Keratinocyte (primary cell): ENCODE results near the gene THEM4. TPM values are rescaled to one million over a fixed set of nuclear protein-coding genes. Genes with fewer than 3 reads are reported as not detected.

ENCODE experiments used
- DNase-seq: peaks from one replicate; pipeline ENCODE4 v3.0.0-alpha.2; 2011; ENCODE audit warnings: low read depth, missing footprints, low spot score
- FAIRE-seq: peaks from 2 replicates; lab custom pipeline; 2011; peaks lifted over from hg19 to GRCh38; lab: Jason Lieb, UNC
- H2AFZ ChIP-seq: 2 replicates; pipeline ENCODE4 v1.6.0; 2012; ENCODE audit warnings: low read length, control low read depth, inconsistent platforms; ENCODE audit not compliant: control insufficient read depth
- H3K27ac ChIP-seq: 2 replicates; pipeline ENCODE4 v1.5.1; 2011; ENCODE audit warnings: low read length; ENCODE audit not compliant: control insufficient read depth, insufficient read depth
- H3K27me3 ChIP-seq: 3 replicates; pipeline ENCODE4 v1.6.0; 2011; ENCODE audit warnings: low read length; ENCODE audit not compliant: control insufficient read depth, insufficient read depth; ENCODE audit errors: extremely low read depth
- H3K36me3 ChIP-seq, 2 experiments: 2 replicates in 1 of 2; 3 replicates in 1 of 2; pipeline ENCODE4 v1.5.1; 2011; ENCODE audit warnings: low read length in 2 of 2, mild to moderate bottlenecking in 1 of 2; ENCODE audit not compliant: control insufficient read depth in 2 of 2, insufficient read depth in 2 of 2; ENCODE audit errors: extremely low read depth in 1 of 2
- H3K4me1 ChIP-seq: 3 replicates; pipeline ENCODE4 v1.5.1; 2011; ENCODE audit warnings: low read length; ENCODE audit not compliant: control insufficient read depth, insufficient read depth; ENCODE audit errors: extremely low read depth
- H3K4me2 ChIP-seq: 3 replicates; pipeline ENCODE4 v1.6.0; 2011; ENCODE audit warnings: low read depth, low read length; ENCODE audit not compliant: control insufficient read depth, insufficient read depth; ENCODE audit errors: extremely low read depth
- H3K4me3 ChIP-seq, 3 experiments: fragments of 200-600 bp in 1 of 3; sonication (generic) in 1 of 3; 2 replicates in 2 of 3; 3 replicates in 1 of 3; pipeline ENCODE4 v1.5.1; 2011 to 2016; ENCODE audit warnings: low read length in 3 of 3, mild to moderate bottlenecking in 3 of 3, control low read depth in 2 of 3, inconsistent platforms in 1 of 3, low read depth in 1 of 3, mixed read lengths in 1 of 3, mixed run types in 1 of 3, moderate library complexity in 1 of 3; ENCODE audit not compliant: control insufficient read depth in 2 of 3, insufficient read depth in 2 of 3; ENCODE audit errors: extremely low read depth in 1 of 3
- H3K79me2 ChIP-seq: 2 replicates; pipeline ENCODE4 v1.6.0; 2012; ENCODE audit warnings: low read length; ENCODE audit not compliant: control insufficient read depth, insufficient read depth
- H3K9ac ChIP-seq: 3 replicates; pipeline ENCODE4 v1.6.0; 2011; ENCODE audit warnings: low read length; ENCODE audit not compliant: control insufficient read depth, insufficient read depth; ENCODE audit errors: extremely low read depth
- H3K9me1 ChIP-seq: 3 replicates; pipeline ENCODE4 v1.6.0; 2011; ENCODE audit warnings: low read length; ENCODE audit not compliant: control insufficient read depth, insufficient read depth; ENCODE audit errors: extremely low read depth
- H3K9me3 ChIP-seq: 2 replicates; pipeline ENCODE4 v1.5.1; 2012; ENCODE audit warnings: low read depth, low read length; ENCODE audit not compliant: control insufficient read depth
- H4K20me1 ChIP-seq: 3 replicates; pipeline ENCODE4 v1.6.0; 2011; ENCODE audit warnings: low read length; ENCODE audit not compliant: control insufficient read depth, insufficient read depth; ENCODE audit errors: extremely low read depth
- EZH2 ChIP-seq: IDR thresholded peaks from one replicate; pipeline ENCODE4 v1.6.1; 2012; ENCODE audit warnings: inconsistent platforms, mild to moderate bottlenecking, low read length, moderate library complexity
- dilution Hi-C: fragments of 300-500 bp; cut with MboI; formaldehyde crosslinking; loops from one replicate; pipeline ENCODE4 v1.7.0; 2020; ENCODE audit warnings: low sequenced_read_pairs; ENCODE audit not compliant: extremely low pct_ligation_motif_present
- polyA plus RNA-seq, 5 experiments: library from polyadenylated mRNA; depleted of rRNA in 3 of 5; stranded (reverse) in 3 of 5; stranded (forward) in 1 of 5; unstranded in 1 of 5; fragments of >200 nt; gene quantifications; 1 replicate in 1 of 5; 2 replicates in 3 of 5; 3 replicates in 1 of 5; pipeline versions ENCODE4 v1.2.1 to v1.2.3, GENCODE V29; 2011 to 2012; ENCODE audit warnings: missing spikeins in 2 of 5, low read depth in 1 of 5, low replicate concordance in 1 of 5
- TF ChIP-seq, protein P1 (sequence below), 3 experiments: IDR thresholded peaks in 1 of 3; conservative IDR thresholded peaks in 1 of 3; optimal IDR thresholded peaks in 1 of 3; 2 replicates in 2 of 3; 3 replicates in 1 of 3; pipeline versions ENCODE3 to v1.5.1; 2011; ENCODE audit warnings: low read length in 3 of 3, mild to moderate bottlenecking in 3 of 3, moderate library complexity in 2 of 3, control low read depth in 1 of 3, inconsistent platforms in 1 of 3; ENCODE audit not compliant: insufficient read depth in 2 of 3; ENCODE audit errors: extremely low read depth in 1 of 3

The THEM4 gene
- polyA plus RNA-seq, 1 donor (not counting 4 experiments of a cell fraction or from before 2014, with no cell fraction given) = 23.3 TPM

DNA sequence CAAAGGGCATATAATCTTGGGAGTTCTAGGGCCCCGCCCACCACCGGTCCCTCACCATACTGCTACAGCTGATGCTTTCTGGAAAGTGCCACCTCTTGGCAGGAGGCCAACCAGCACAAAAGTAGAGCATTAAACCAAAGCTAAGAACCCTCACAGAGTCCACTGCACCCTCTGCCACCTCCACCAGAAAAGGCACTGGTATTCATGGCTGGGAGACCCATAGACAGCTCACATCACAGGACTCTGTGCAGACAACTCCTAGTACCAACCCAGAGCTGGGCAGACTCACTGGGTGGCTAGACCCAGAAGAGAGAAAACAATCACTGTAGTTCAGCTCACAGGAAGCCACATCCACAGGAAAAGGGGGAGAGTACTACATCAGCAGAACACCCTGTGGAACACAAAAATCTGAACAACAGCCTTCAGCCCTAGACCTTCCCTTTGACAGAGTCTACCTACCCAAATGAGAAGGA is 10.8 kb downstream of the THEM4 start:
- TF ChIP-seq, protein P1, sequence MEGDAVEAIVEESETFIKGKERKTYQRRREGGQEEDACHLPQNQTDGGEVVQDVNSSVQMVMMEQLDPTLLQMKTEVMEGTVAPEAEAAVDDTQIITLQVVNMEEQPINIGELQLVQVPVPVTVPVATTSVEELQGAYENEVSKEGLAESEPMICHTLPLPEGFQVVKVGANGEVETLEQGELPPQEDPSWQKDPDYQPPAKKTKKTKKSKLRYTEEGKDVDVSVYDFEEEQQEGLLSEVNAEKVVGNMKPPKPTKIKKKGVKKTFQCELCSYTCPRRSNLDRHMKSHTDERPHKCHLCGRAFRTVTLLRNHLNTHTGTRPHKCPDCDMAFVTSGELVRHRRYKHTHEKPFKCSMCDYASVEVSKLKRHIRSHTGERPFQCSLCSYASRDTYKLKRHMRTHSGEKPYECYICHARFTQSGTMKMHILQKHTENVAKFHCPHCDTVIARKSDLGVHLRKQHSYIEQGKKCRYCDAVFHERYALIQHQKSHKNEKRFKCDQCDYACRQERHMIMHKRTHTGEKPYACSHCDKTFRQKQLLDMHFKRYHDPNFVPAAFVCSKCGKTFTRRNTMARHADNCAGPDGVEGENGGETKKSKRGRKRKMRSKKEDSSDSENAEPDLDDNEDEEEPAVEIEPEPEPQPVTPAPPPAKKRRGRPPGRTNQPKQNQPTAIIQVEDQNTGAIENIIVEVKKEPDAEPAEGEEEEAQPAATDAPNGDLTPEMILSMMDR (optimal IDR thresholded peaks at IDR 0.05 in 1 of 3, IDR thresholded peaks at IDR 0.05 in 1 of 3, conservative IDR thresholded peaks at IDR 0.05 in 1 of 3; ENCODE audit: extremely low read depth in 1 of 3, insufficient read depth in 2 of 3, low read length in 3 of 3) = no peak
- TF ChIP-seq EZH2 = no peak
- H3K9ac ChIP-seq = no peak overlapping the region
- H4K20me1 ChIP-seq = no peaks in the 10 kb centered on the region
- peaks cover 4% of the 10 kb centered on the region for H3K9me3 ChIP-seq
- peaks cover 13% of the 10 kb centered on the region for H3K79me2 ChIP-seq
- H3K36me3 ChIP-seq = peaks cover 1 to 3% of the 10 kb centered on the region in 2 experiments
- FAIRE-seq = no peak
- H3K27ac ChIP-seq = no peak overlapping the region
- H3K9me1 ChIP-seq = no peaks in the 10 kb centered on the region
- H3K27me3 ChIP-seq = no peaks in the 10 kb centered on the region
- no peak for DNase-seq
- H2AFZ ChIP-seq = no peak overlapping the region
- peaks cover under 1% of the 10 kb centered on the region for H3K4me1 ChIP-seq
- H3K4me2 ChIP-seq = no peak overlapping the region
- H3K4me3 ChIP-seq = no peak overlapping the region
- dilution Hi-C loops = no loop called here

DNA sequence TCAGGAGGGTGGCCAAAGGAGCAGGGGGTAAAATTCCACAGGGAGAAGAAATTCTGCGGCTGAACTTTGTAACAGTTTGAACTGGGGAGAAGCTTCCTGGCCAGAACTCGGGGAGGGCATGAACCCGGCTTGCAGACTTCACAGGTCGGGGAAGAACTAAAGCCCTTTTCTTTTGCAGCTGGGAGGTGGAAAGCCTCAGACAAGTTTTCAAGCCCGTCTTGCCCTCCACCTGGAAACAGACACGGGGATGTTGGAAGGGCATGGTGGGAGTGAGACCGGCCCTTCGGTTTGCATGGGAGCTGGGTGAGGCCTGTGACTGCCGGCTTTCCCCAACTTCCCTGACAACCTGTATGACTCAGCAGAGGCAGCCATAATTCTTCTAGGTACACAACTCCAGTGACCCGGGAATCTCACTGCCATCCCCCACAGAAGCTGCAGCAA is 11.3 kb downstream of the THEM4 start:
- no peaks in the 10 kb centered on the region for H4K20me1 ChIP-seq
- H3K79me2 ChIP-seq = peaks cover 13% of the 10 kb centered on the region
- H3K4me3 ChIP-seq = no peak overlapping the region
- H3K9ac ChIP-seq = no peak overlapping the region
- peaks cover 4% of the 10 kb centered on the region for H3K9me3 ChIP-seq
- dilution Hi-C loops = no loop called here
- TF ChIP-seq EZH2 = no peak
- TF ChIP-seq, protein P1 (optimal IDR thresholded peaks at IDR 0.05 in 1 of 3, IDR thresholded peaks at IDR 0.05 in 1 of 3, conservative IDR thresholded peaks at IDR 0.05 in 1 of 3; ENCODE audit: extremely low read depth in 1 of 3, insufficient read depth in 2 of 3, low read length in 3 of 3) = no peak
- no peaks in the 10 kb centered on the region for H3K27me3 ChIP-seq
- no peak overlapping the region for H2AFZ ChIP-seq
- FAIRE-seq (no peak), DNase-seq (no peak)
- H3K4me1 ChIP-seq = peaks cover 5% of the 10 kb centered on the region
- no peaks in the 10 kb centered on the region for H3K9me1 ChIP-seq
- no peak overlapping the region for H3K4me2 ChIP-seq
- H3K27ac ChIP-seq = no peak overlapping the region
- peaks cover 3 to 5% of the 10 kb centered on the region in 2 experiments for H3K36me3 ChIP-seq
